A549 treated with AZD2906 at 1 μM for 4 hours (cell line): ENCODE data around the gene MILR1. TPM values are rescaled to one million over a fixed set of nuclear protein-coding genes. Genes with fewer than 3 reads are reported as not detected.

Source experiments
- total RNA-seq: library from RNA; stranded (reverse); fragments of 200-300 nt; extraction: Qiagen RNA extraction; gene quantifications from 5 replicates; pipeline ENCODE4 v1.2.3, GENCODE V29; 2022

MILR1 gene
- total RNA-seq: 1.3 to 2.1 TPM (median 1.5 TPM) in 5 replicates

GRCh38 chr17:64448665-64449512 is at the start of gene MILR1:
Gene MILR1, plus strand, starts transcription at chr17:64449115. Its CDS starts 54 bp downstream, at chr17:64449169.

GRCh38 chr17:64496786-64497564 is 48.1 kb downstream of the MILR1 start, which contains the start of gene POLG2:
Gene POLG2, minus strand, starts transcription at chr17:64497054. Its CDS starts 86 bp downstream, at chr17:64496968.

GRCh38 chr17:64506201-64506575 is 57.3 kb downstream of the MILR1 start, which contains the start of gene DDX5:
Gene DDX5, minus strand, starts transcription at chr17:64506289. Its CDS starts 170 bp downstream, at chr17:64506119.

GRCh38 chr17:64506576-64507412 is 57.9 kb downstream of the MILR1 start, which contains the start of gene CEP95:
Gene CEP95, plus strand, starts transcription at chr17:64506977. Its CDS starts 121 bp downstream, at chr17:64507098.

Other genes with a start within 250 kb of the MILR1 start
- gene TEX2, start 185.9 kb upstream of the MILR1 start, total RNA-seq: 11.6 to 17.1 TPM (median 12.8 TPM) in 5 replicates
- 0.11 to 0.21 TPM (median 0.12 TPM) in 5 replicates for gene PECAM1, start 58.3 kb upstream of the MILR1 start, total RNA-seq
- 15.5 to 16.9 TPM (median 16.6 TPM) in 5 replicates for gene POLG2, start 47.9 kb downstream of the MILR1 start, total RNA-seq
- gene DDX5, start 57.2 kb downstream of the MILR1 start, total RNA-seq: 573 to 1,122 TPM (median 576 TPM) in 5 replicates
- gene CEP95, start 57.9 kb downstream of the MILR1 start, total RNA-seq: 25.2 to 32.7 TPM (median 28.4 TPM) in 5 replicates
- 20.7 to 29.8 TPM (median 23.8 TPM) in 5 replicates for gene SMURF2, start 213.2 kb downstream of the MILR1 start, total RNA-seq